BLaER1 (cell line): ENCODE data around the gene GTPBP1.

ENCODE experiments used
- H3K27ac ChIP-seq: shearing (Covaris generic); formaldehyde crosslinking; 2 replicates; pipeline ENCODE4 v1.8.1; 2022
- H3K27me3 ChIP-seq: shearing (Covaris generic); formaldehyde crosslinking; 2 replicates; pipeline ENCODE4 v1.8.1; 2022
- H3K36me3 ChIP-seq: shearing (Covaris generic); formaldehyde crosslinking; 2 replicates; pipeline ENCODE4 v1.8.1; 2022
- H3K4me1 ChIP-seq: shearing (Covaris generic); formaldehyde crosslinking; 2 replicates; pipeline ENCODE4 v1.8.1; 2022
- H3K4me2 ChIP-seq: shearing (Covaris generic); formaldehyde crosslinking; 2 replicates; pipeline ENCODE4 v1.8.1; 2022
- H3K4me3 ChIP-seq: shearing (Covaris generic); formaldehyde crosslinking; 2 replicates; pipeline ENCODE4 v1.8.1; 2022
- H3K9ac ChIP-seq: shearing (Covaris generic); formaldehyde crosslinking; 2 replicates; pipeline ENCODE4 v1.8.1; 2022
- H3K9me3 ChIP-seq: shearing (Covaris generic); formaldehyde crosslinking; 2 replicates; pipeline ENCODE4 v1.8.1; 2022
- H4K20me1 ChIP-seq: shearing (Covaris generic); formaldehyde crosslinking; 2 replicates; pipeline ENCODE4 v1.8.1; 2022
- Cebpa-rat ChIP-seq: shearing (Covaris generic); IDR thresholded peaks from 2 replicates; pipeline ENCODE4 v1.8.1; 2022

The GTPBP1 gene

GRCh38 chr22:38777087-38777671 lies 71.4 kb downstream of the GTPBP1 start:
- Histone ChIP-seq H3K27ac (no peak overlapping the region), H3K36me3 (peaks cover 24% of the 10 kb centered on the region; the same call in 1 of the 2 replicates), H3K4me2 (no peak overlapping the region), H4K20me1 (no peaks in the 10 kb centered on the region), H3K9me3 (no peaks in the 10 kb centered on the region), H3K9ac (no peak overlapping the region), H3K4me3 (no peak overlapping the region), H3K4me1 (peaks cover 37% of the 10 kb centered on the region), H3K27me3 (no peaks in the 10 kb centered on the region)
- no peak for TF ChIP-seq Cebpa-rat

- H3K27ac ChIP-seq, result no peak overlapping the region
- peaks cover 24% of the 10 kb centered on the region; the same call in 1 of the 2 replicates for H3K36me3 ChIP-seq
- no peaks in the 10 kb centered on the region for H3K27me3 ChIP-seq
- no peak overlapping the region for H3K4me2 ChIP-seq
- H3K4me1 ChIP-seq, result peaks cover 32% of the 10 kb centered on the region
- no peaks in the 10 kb centered on the region for H4K20me1 ChIP-seq
- no peak overlapping the region for H3K9ac ChIP-seq
- no peaks in the 10 kb centered on the region for H3K9me3 ChIP-seq
- TF ChIP-seq Cebpa-rat, result no peak
- no peak overlapping the region for H3K4me3 ChIP-seq
These were observed 75.3 kb downstream of the GTPBP1 start for GRCh38 chr22:38781033-38781432.

GRCh38 chr22:38782402-38783094 lies 76.8 kb downstream of the GTPBP1 start:
- no peaks in the 10 kb centered on the region for H4K20me1 ChIP-seq
- H3K36me3 ChIP-seq, result peaks cover 25% of the 10 kb centered on the region; the same call in 1 of the 2 replicates
- H3K9me3 ChIP-seq, result no peaks in the 10 kb centered on the region
- H3K9ac ChIP-seq, result peak overlapping the region; percentile 71
- H3K27ac ChIP-seq, result peak overlapping the region; percentile 73
- TF ChIP-seq Cebpa-rat, result no peak
- H3K4me3 ChIP-seq, result no peak overlapping the region
- H3K4me2 ChIP-seq, result peak overlapping the region; percentile 77
- H3K4me1 ChIP-seq, result peaks cover 22% of the 10 kb centered on the region
- H3K27me3 ChIP-seq, result no peaks in the 10 kb centered on the region
